Psoas muscle (tissue), 8 donors: ENCODE data around the gene ARHGAP8. TPM values are rescaled to one million over a fixed set of nuclear protein-coding genes. Genes with fewer than 3 reads are reported as not detected.

Experiments
- ATAC-seq, 4 donors: fragments of 200-7000 bp; cut with Tn5 transposase; one replicate each; pipeline ENCODE4 v1.9.1; 2020; ENCODE audit warnings: moderate library complexity in 3 of 4, mild to moderate bottlenecking in 2 of 4
- DNase-seq, 2 donors: peaks; one replicate each; pipeline ENCODE4 v3.0.0-alpha.2; 2020
- H3K27ac ChIP-seq: fragments of 200-600 bp; one replicate; pipeline ENCODE4 v1.8.0; 2022
- H3K27me3 ChIP-seq, 3 donors: fragments of 200-600 bp in 1 of 3; one replicate each; pipeline versions ENCODE4 v1.6.1 to v1.8.0; 2013 to 2022; ENCODE audit warnings: low read length in 2 of 3, mild to moderate bottlenecking in 2 of 3, moderate library complexity in 1 of 3; ENCODE audit not compliant: insufficient read depth in 3 of 3
- H3K36me3 ChIP-seq, 2 donors: fragments of 200-600 bp in 1 of 2; one replicate each; pipeline versions ENCODE4 v1.6.1 to v1.8.0; 2013 to 2022; ENCODE audit warnings: low read depth in 1 of 2, mild to moderate bottlenecking in 1 of 2, moderate library complexity in 1 of 2; ENCODE audit not compliant: insufficient read depth in 1 of 2
- H3K4me1 ChIP-seq: fragments of 200-600 bp; one replicate; pipeline ENCODE4 v1.8.0; 2022
- H3K4me3 ChIP-seq: fragments of 200-600 bp; one replicate; pipeline ENCODE4 v1.8.0; 2022; ENCODE audit warnings: mild to moderate bottlenecking
- H3K9me3 ChIP-seq: fragments of 200-600 bp; one replicate; pipeline ENCODE4 v1.8.0; 2022
- CTCF ChIP-seq: fragments of 200-600 bp; IDR thresholded peaks from one replicate; pipeline ENCODE4 v1.8.0; 2022; ENCODE audit warnings: antibody characterized with exemption
- WGBS, 3 donors: extraction: QIAGEN DNeasy Blood & Tissue Kit; methylation state at CpG; one replicate each; pipeline versions ENCODE4 v1.1.6 to v1.1.7; 2013; 5-methylcytosine and 5-hydroxymethylcytosine counted together
- intact Hi-C, 2 donors: fragments of 100-400 bp; cut with DNase I; formaldehyde crosslinking; loops; one replicate each; pipeline versions ENCODE4 v1.11.0 to v1.14.2; 2022
- polyA plus RNA-seq, 3 donors: library from polyadenylated mRNA; stranded (reverse); fragments of 200-250 nt; gene quantifications; one replicate each; pipeline ENCODE4 v1.2.3, GENCODE V29; 2013
- total RNA-seq, 4 donors: library from RNA; stranded (reverse); fragmentation: NEBNext Ultra II Directional in 2 of 4; extraction: Animal tissue kit (Norgen Biotek cat#: 25700) in 2 of 4; gene quantifications; one replicate each; pipeline versions ENCODE4 v1.2.1 to v1.2.4, GENCODE V29; 2021 to 2023
- donor health status: healthy with polysubstance abuse.
- donor health status: DM: no; HTN: no; CAD: no; lungs with moderate emphysema.
- donor health status: Bipolar disorder and iron deficiency.
- donor health status: healthy.
- donor health status: DM: yes; HTN: yes; CAD: no.
- donor health status: DM: no; HTN: no; CAD: no.
- donor health status: DM: no; HTN: no; CAD: no.
- donor health status: DM: yes; HTN: yes; CAD: no.

The ARHGAP8 gene
- total and polyA plus RNA-seq, 7 donors = 0.14 TPM; not detected in 6

- no peak for ATAC-seq
- Histone ChIP-seq H3K9me3 (no peaks in the 10 kb centered on the region), H3K27ac (no peak overlapping the region), H3K27me3 (peaks cover 0 to 32% (median 14%) of the 10 kb centered on the region in 3 donors), H3K36me3 (no peaks in the 10 kb centered on the region), H3K4me1 (no peaks in the 10 kb centered on the region), H3K4me3 (no peak overlapping the region)
- DNase-seq = no peak
- WGBS, 3 donors = 39 to 54% (median 40%) methylated on average over 11 of the region's 11 CpGs
- no peak for TF ChIP-seq CTCF
- intact Hi-C loops = no loop called here
Measured at GRCh38 chr22:44801476-44801875, 49.1 kb downstream of the ARHGAP8 start.

- H3K27me3 ChIP-seq = peaks cover 0 to 34% (median 14%) of the 10 kb centered on the region in 3 donors
- intact Hi-C loops = no loop called here
- WGBS, 3 donors = 73 to 86% (median 83%) methylated on average over 13 to 14 of the region's 14 CpGs
Measured at GRCh38 chr22:44802071-44802700, 49.8 kb downstream of the ARHGAP8 start.

GRCh38 chr22:44802956-44803355 lies 50.6 kb downstream of the ARHGAP8 start:
- Histone ChIP-seq H3K4me1 (no peaks in the 10 kb centered on the region), H3K4me3 (no peak overlapping the region), H3K27ac (no peak overlapping the region), H3K9me3 (no peaks in the 10 kb centered on the region), H3K27me3 (peaks cover 0 to 35% (median 14%) of the 10 kb centered on the region in 3 donors), H3K36me3 (no peaks in the 10 kb centered on the region)
- no peak for TF ChIP-seq CTCF
- DNase-seq (no peak), ATAC-seq (no peak)
- intact Hi-C loops = no loop called here
- WGBS, 3 donors = 73 to 90% (median 88%) methylated on average over 6 of the region's 6 CpGs

More at GRCh38 chr22:44802071-44802700, 49.8 kb downstream of the ARHGAP8 start:
- ATAC-seq (no peak), DNase-seq (no peak)
- no peaks in the 10 kb centered on the region for H3K36me3 ChIP-seq
- no peak overlapping the region for H3K27ac ChIP-seq
- no peaks in the 10 kb centered on the region for H3K4me1 ChIP-seq
- H3K4me3 ChIP-seq = no peak overlapping the region
- TF ChIP-seq CTCF = no peak
- H3K9me3 ChIP-seq = no peaks in the 10 kb centered on the region

- Histone ChIP-seq H3K4me1 (no peaks in the 10 kb centered on the region), H3K27ac (no peak overlapping the region), H3K4me3 (no peak overlapping the region), H3K36me3 (no peaks in the 10 kb centered on the region), H3K9me3 (no peaks in the 10 kb centered on the region), H3K27me3 (peaks cover 0 to 28% (median 4%) of the 10 kb centered on the region in 3 donors)
- ATAC-seq (no peak), DNase-seq (no peak)
- whole genome bisulfite sequencing, 3 donors = 78 to 82% (median 79%) methylated on average over 7 of the region's 7 CpGs
- no peak for TF ChIP-seq CTCF
- intact Hi-C loops = no loop called here
Measured at GRCh38 chr22:44804327-44804726, 52.0 kb downstream of the ARHGAP8 start.

- Histone ChIP-seq H3K9me3 (no peaks in the 10 kb centered on the region), H3K27me3 (peaks cover 0 to 21% (median 2%) of the 10 kb centered on the region in 3 donors), H3K27ac (no peak overlapping the region), H3K4me1 (no peaks in the 10 kb centered on the region), H3K36me3 (no peaks in the 10 kb centered on the region), H3K4me3 (no peak overlapping the region)
- DNase-seq (no peak), ATAC-seq (no peak)
- no peak for TF ChIP-seq CTCF
- WGBS, 3 donors = 81 to 86% (median 83%) methylated on average over 9 of the region's 9 CpGs
- intact Hi-C loops = no loop called here
Measured at GRCh38 chr22:44805711-44806110, 53.3 kb downstream of the ARHGAP8 start.
